Lung (tissue), 12 donors: ENCODE data around the gene VWA5B1. TPM values are rescaled to one million over a fixed set of nuclear protein-coding genes. Genes with fewer than 3 reads are reported as not detected.

ENCODE experiments used
- ATAC-seq: fragments of 200-7000 bp; cut with Tn5 transposase; one replicate; pipeline ENCODE4 v1.9.1; 2020; ENCODE audit warnings: moderate number of reproducible peaks; ENCODE audit not compliant: insufficient read depth, low FRiP score
- DNase-seq, 3 donors: peaks; one replicate each; pipeline ENCODE4 v3.0.0-alpha.2; 2013 to 2017
- H3K27ac ChIP-seq, 2 donors: one replicate each; pipeline ENCODE4 v1.5.1; 2013; ENCODE audit warnings: mild to moderate bottlenecking in 2 of 2, moderate library complexity in 2 of 2, control low read depth in 1 of 2, inconsistent platforms in 1 of 2, low read depth in 1 of 2, low read length in 1 of 2
- H3K27me3 ChIP-seq, 3 donors: one replicate each; pipeline ENCODE4 v1.5.1; 2013; ENCODE audit warnings: low read length in 2 of 3; ENCODE audit not compliant: control insufficient read depth in 3 of 3, insufficient read depth in 3 of 3
- H3K36me3 ChIP-seq, 4 donors: one replicate each; pipeline ENCODE4 v1.5.1; 2013; ENCODE audit warnings: low read length in 4 of 4, mild to moderate bottlenecking in 1 of 4, moderate library complexity in 1 of 4; ENCODE audit not compliant: control insufficient read depth in 4 of 4, insufficient read depth in 4 of 4
- H3K4me1 ChIP-seq, 5 donors: one replicate each; pipeline ENCODE4 v1.5.1; 2013; ENCODE audit warnings: low read length in 5 of 5, mild to moderate bottlenecking in 2 of 5, moderate library complexity in 1 of 5; ENCODE audit not compliant: control insufficient read depth in 5 of 5, insufficient read depth in 5 of 5
- H3K4me3 ChIP-seq: one replicate; pipeline ENCODE4 v1.5.1; 2013; ENCODE audit warnings: mild to moderate bottlenecking, control low read depth, moderate library complexity
- H3K9ac ChIP-seq, 2 donors: one replicate each; pipeline ENCODE4 v1.5.1; 2013; ENCODE audit warnings: low read length in 2 of 2, control low read depth in 1 of 2; ENCODE audit not compliant: insufficient read depth in 1 of 2
- H3K9me3 ChIP-seq, 4 donors: one replicate each; pipeline ENCODE4 v1.5.1; 2013; ENCODE audit warnings: low read length in 3 of 4, mild to moderate bottlenecking in 1 of 4, moderate library complexity in 1 of 4; ENCODE audit not compliant: control insufficient read depth in 4 of 4, insufficient read depth in 3 of 4
- WGBS, 2 donors: extraction: QIAGEN DNeasy Blood & Tissue Kit; methylation state at CpG; one replicate each; pipeline ENCODE4 v1.1.7; 2013; 5-methylcytosine and 5-hydroxymethylcytosine counted together
- polyA plus RNA-seq, 2 donors: library from polyadenylated mRNA; stranded (reverse); fragments of 200-250 nt; gene quantifications; one replicate each; pipeline ENCODE4 v1.2.1, GENCODE V29; 2013
- total RNA-seq, 2 donors: library from RNA; depleted of rRNA in 1 of 2; stranded (reverse); fragments of >200 nt in 1 of 2; gene quantifications; one replicate each; pipeline ENCODE4 v1.2.1, GENCODE V29; 2014 to 2021
- TF ChIP-seq, protein P1 (sequence below): IDR thresholded peaks from 2 replicates; pipeline ENCODE4 v1.5.1; 2012; ENCODE audit warnings: mild to moderate bottlenecking; ENCODE audit errors: control extremely low read depth, extremely low read depth
- donor health status: control.
- donor health status: control.
- donor health status: Bipolar disorder and iron deficiency.
- donor health status: healthy.
- donor health status: DM: yes; HTN: yes; CAD: no.

VWA5B1 gene
- total and polyA plus RNA-seq, 4 donors = 0.02 to 0.40 (median 0.26) TPM

DNA sequence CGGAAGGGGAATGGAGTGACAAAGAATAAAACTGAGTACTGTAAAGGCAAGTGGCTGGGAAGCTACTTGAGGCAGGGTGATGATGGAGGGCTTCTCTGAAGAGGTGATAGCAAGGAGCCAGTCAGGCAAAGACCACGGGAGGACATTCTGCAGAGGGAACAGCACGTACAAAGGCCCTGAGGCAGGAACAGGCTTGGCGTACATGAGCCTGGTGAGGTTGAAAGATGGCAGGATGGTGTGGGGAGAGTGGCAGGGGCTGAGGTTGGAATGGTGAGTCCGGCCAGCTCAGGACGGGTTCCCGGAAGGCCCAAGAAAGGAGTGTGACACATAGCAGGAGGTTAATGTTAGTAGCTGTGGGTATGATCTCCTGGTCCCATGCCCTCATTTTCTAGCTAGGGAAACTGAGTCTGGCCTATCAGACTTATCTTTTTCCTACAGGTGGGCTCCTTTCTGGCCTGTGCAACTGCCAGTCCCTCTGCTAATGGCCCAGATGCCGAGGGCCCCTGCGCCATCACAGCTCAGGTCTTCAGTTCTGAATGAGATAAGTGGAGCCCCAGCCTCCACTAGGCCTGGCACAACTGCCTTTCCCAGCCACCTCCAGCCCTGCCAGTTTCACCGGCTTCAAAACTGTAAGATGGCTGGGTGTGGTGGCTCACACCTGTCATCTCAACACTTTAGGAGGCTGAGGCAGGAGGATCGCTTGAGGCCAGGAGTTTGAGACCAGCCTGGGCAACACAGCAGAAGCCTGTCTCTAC is 87.0 kb downstream of the VWA5B1 start:
- no peak overlapping the region for H3K27ac ChIP-seq
- no peak overlapping the region for H3K4me3 ChIP-seq
- no peaks in the 10 kb centered on the region for H3K4me1 ChIP-seq
- no peak overlapping the region for H3K9ac ChIP-seq
- H3K27me3 ChIP-seq = peaks cover 0 to 20% (median 2%) of the 10 kb centered on the region in 3 donors
- 94 to 97% methylated on average over 11 of the region's 11 CpGs for WGBS, 2 donors
- DNase-seq (no peak), ATAC-seq (no peak)
- H3K9me3 ChIP-seq = no peaks in the 10 kb centered on the region
- TF ChIP-seq, protein P1, sequence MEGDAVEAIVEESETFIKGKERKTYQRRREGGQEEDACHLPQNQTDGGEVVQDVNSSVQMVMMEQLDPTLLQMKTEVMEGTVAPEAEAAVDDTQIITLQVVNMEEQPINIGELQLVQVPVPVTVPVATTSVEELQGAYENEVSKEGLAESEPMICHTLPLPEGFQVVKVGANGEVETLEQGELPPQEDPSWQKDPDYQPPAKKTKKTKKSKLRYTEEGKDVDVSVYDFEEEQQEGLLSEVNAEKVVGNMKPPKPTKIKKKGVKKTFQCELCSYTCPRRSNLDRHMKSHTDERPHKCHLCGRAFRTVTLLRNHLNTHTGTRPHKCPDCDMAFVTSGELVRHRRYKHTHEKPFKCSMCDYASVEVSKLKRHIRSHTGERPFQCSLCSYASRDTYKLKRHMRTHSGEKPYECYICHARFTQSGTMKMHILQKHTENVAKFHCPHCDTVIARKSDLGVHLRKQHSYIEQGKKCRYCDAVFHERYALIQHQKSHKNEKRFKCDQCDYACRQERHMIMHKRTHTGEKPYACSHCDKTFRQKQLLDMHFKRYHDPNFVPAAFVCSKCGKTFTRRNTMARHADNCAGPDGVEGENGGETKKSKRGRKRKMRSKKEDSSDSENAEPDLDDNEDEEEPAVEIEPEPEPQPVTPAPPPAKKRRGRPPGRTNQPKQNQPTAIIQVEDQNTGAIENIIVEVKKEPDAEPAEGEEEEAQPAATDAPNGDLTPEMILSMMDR = no peak
- no peaks in the 10 kb centered on the region for H3K36me3 ChIP-seq

DNA sequence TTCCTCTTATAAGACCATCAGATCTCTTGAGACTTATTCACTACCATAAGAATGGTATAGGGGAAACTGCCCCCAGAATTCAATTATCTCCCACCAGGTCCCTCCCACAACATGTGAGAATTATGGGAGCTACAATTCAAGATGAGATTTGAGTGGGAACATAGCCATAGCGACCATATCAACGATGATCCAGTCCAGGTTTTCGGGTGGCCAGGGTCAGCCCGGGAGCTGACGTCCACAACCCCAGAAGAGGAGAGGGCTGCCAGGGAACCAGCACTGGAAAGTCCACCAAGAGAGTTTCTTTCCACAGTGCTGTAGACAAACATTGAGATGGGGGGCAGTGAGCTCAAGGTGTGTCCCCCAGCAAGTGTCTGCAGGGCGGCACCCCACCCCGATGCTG is 88.4 kb downstream of the VWA5B1 start:
- 69 to 75% methylated on average over 7 of the region's 7 CpGs for WGBS, 2 donors
- DNase-seq (no peak), ATAC-seq (no peak)
- Histone ChIP-seq H3K9me3 (no peaks in the 10 kb centered on the region), H3K27me3 (peaks cover 0 to 26% (median 2%) of the 10 kb centered on the region in 3 donors), H3K9ac (no peak overlapping the region), H3K4me1 (no peaks in the 10 kb centered on the region), H3K27ac (no peak overlapping the region), H3K36me3 (no peaks in the 10 kb centered on the region), H3K4me3 (no peak overlapping the region)
- TF ChIP-seq, protein P1 = no peak

DNA sequence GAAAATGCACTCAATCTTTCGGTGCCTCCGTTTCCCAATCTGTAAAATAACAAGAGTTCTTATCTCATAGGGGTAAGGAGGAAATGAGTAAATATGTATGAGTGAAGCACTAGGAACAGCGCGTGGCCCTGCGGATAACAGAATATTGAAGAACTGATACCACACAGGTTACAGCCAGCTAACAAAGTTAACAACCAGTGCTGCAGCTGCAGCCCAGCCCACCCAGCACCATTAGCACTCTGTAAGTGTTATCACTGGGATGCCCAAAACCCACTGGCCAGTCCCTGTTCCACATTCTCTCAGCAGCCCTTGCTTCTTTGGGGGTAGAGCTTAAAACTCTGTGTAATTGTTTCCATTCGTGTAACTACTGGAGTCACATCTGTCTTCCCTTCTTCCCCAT is 89.5 kb downstream of the VWA5B1 start:
- Histone ChIP-seq H3K4me3 (no peak overlapping the region), H3K9me3 (no peaks in the 10 kb centered on the region), H3K27ac (no peak overlapping the region), H3K27me3 (peaks cover 0 to 31% (median 5%) of the 10 kb centered on the region in 3 donors), H3K4me1 (no peaks in the 10 kb centered on the region), H3K9ac (no peak overlapping the region), H3K36me3 (no peaks in the 10 kb centered on the region)
- no peak for ATAC-seq
- DNase-seq = no peak
- TF ChIP-seq, protein P1 = no peak
- 72 to 87% methylated on average over 6 of the region's 6 CpGs for WGBS, 2 donors
